SU-DHL-6 (cell line): ENCODE measurements around the gene NUP35.

Experiments used
- CTCF ChIP-seq: fragments of 200-600 bp; sonication (generic); IDR thresholded peaks from one replicate; pipeline ENCODE4 v1.5.1; 2017; ENCODE audit warnings: antibody characterized with exemption, mild to moderate bottlenecking, low read length, moderate library complexity; ENCODE audit not compliant: insufficient read depth, poor library complexity, severe bottlenecking
- EZH2phosphoT487 ChIP-seq: fragments of 200-600 bp; sonication (generic), shearing (Covaris generic); conservative IDR thresholded peaks from 2 replicates; pipeline ENCODE4 v1.6.1; 2018; ENCODE audit warnings: mild to moderate bottlenecking, antibody characterized with exemption, low read length, moderate library complexity, mixed read lengths

GRCh38 chr2:183091954-183092345 lies 32.3 kb upstream of the NUP35 start:
- TF ChIP-seq CTCF (no peak), EZH2phosphoT487 (no peak)
